WTC11 (cell line): Measurements from ENCODE around the gene CSTA.

ENCODE experiments used
- ELF4 ChIP-seq: sonication (generic); formaldehyde crosslinking; IDR thresholded peaks from 2 replicates; pipeline ENCODE4 v1.8.1; 2022; ENCODE audit warnings: low read depth, mild to moderate bottlenecking, moderate library complexity, missing genetic modification reagents
- FOXJ3 ChIP-seq: sonication (generic); formaldehyde crosslinking; IDR thresholded peaks from 2 replicates; pipeline ENCODE4 v1.9.0; 2021; ENCODE audit warnings: missing genetic modification reagents, mild to moderate bottlenecking, borderline replicate concordance
- NFYB ChIP-seq: sonication (generic); formaldehyde crosslinking; conservative IDR thresholded peaks from 2 replicates; pipeline ENCODE4 v1.8.0; 2022; ENCODE audit warnings: low read depth, missing genetic modification reagents
- NR3C1 ChIP-seq: sonication (generic); formaldehyde crosslinking; conservative IDR thresholded peaks from 2 replicates; pipeline ENCODE4 v1.8.1; 2023; ENCODE audit warnings: low read depth, mild to moderate bottlenecking, missing genetic modification reagents
- TF ChIP-seq, protein P1 (sequence below): sonication (generic); formaldehyde crosslinking; IDR thresholded peaks from 2 replicates; pipeline ENCODE4 v1.8.1; 2023; ENCODE audit warnings: mild to moderate bottlenecking, missing genetic modification reagents, moderate library complexity
- TF ChIP-seq, protein P2 (sequence below): sonication (generic); formaldehyde crosslinking; IDR thresholded peaks from 2 replicates; pipeline ENCODE4 v1.8.1; 2023; ENCODE audit warnings: mild to moderate bottlenecking, moderate library complexity, missing genetic modification reagents
- TF ChIP-seq, protein P3 (sequence below): fragments of 200-600 bp; IDR thresholded peaks from 2 replicates; pipeline ENCODE4 v1.8.0; 2022; ENCODE audit warnings: antibody characterized with exemption
- TF ChIP-seq, protein P4 (sequence below): fragments of 250-450 bp; sonication (Bioruptor Pico); IDR thresholded peaks from 2 replicates; pipeline ENCODE4 v1.9.0; 2021; ENCODE audit warnings: mild to moderate bottlenecking
- TF ChIP-seq, protein P5 (sequence below): sonication (generic); formaldehyde crosslinking; IDR thresholded peaks from 2 replicates; pipeline ENCODE4 v1.8.1; 2022; ENCODE audit warnings: missing genetic modification reagents, borderline replicate concordance
- TF ChIP-seq, protein P6 (sequence below): sonication (generic); formaldehyde crosslinking; conservative IDR thresholded peaks from 2 replicates; pipeline ENCODE4 v1.8.1; 2023; ENCODE audit warnings: mild to moderate bottlenecking, low read depth, missing genetic modification reagents, moderate library complexity
- TF ChIP-seq, protein P7 (sequence below): sonication (generic); formaldehyde crosslinking; IDR thresholded peaks from 2 replicates; pipeline ENCODE4 v1.8.0; 2022; ENCODE audit warnings: mild to moderate bottlenecking, missing genetic modification reagents

DNA sequence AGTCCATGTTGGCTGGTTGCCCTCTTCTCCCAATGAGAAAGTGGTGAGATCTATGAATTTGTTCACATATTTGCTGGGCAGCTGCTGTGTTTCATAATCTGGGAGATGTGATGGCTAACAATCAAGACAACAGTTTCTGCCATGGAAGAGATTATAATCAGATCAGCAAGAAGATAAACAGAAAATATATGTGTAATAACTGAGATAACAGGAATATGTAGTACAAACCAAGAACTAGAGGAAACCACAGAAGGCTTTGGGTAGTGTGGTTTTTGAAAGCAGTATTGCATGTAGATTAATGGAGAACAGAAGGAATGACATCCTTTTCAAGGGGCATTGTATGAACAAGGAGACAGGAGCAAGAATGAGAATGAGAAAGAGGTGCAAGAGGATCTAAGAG lies 12.2 kb upstream of the CSTA start:
- TF ChIP-seq, protein P1, sequence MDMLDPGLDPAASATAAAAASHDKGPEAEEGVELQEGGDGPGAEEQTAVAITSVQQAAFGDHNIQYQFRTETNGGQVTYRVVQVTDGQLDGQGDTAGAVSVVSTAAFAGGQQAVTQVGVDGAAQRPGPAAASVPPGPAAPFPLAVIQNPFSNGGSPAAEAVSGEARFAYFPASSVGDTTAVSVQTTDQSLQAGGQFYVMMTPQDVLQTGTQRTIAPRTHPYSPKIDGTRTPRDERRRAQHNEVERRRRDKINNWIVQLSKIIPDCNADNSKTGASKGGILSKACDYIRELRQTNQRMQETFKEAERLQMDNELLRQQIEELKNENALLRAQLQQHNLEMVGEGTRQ (CRISPR knock-in tag) = no peak
- TF ChIP-seq, protein P2, sequence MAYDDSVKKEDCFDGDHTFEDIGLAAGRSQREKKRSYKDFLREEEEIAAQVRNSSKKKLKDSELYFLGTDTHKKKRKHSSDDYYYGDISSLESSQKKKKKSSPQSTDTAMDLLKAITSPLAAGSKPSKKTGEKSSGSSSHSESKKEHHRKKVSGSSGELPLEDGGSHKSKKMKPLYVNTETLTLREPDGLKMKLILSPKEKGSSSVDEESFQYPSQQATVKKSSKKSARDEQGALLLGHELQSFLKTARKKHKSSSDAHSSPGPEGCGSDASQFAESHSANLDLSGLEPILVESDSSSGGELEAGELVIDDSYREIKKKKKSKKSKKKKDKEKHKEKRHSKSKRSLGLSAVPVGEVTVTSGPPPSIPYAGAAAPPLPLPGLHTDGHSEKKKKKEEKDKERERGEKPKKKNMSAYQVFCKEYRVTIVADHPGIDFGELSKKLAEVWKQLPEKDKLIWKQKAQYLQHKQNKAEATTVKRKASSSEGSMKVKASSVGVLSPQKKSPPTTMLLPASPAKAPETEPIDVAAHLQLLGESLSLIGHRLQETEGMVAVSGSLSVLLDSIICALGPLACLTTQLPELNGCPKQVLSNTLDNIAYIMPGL (CRISPR knock-in tag) = no peak
- TF ChIP-seq, protein P3, sequence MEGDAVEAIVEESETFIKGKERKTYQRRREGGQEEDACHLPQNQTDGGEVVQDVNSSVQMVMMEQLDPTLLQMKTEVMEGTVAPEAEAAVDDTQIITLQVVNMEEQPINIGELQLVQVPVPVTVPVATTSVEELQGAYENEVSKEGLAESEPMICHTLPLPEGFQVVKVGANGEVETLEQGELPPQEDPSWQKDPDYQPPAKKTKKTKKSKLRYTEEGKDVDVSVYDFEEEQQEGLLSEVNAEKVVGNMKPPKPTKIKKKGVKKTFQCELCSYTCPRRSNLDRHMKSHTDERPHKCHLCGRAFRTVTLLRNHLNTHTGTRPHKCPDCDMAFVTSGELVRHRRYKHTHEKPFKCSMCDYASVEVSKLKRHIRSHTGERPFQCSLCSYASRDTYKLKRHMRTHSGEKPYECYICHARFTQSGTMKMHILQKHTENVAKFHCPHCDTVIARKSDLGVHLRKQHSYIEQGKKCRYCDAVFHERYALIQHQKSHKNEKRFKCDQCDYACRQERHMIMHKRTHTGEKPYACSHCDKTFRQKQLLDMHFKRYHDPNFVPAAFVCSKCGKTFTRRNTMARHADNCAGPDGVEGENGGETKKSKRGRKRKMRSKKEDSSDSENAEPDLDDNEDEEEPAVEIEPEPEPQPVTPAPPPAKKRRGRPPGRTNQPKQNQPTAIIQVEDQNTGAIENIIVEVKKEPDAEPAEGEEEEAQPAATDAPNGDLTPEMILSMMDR = no peak
- no peak for TF ChIP-seq NR3C1 (CRISPR knock-in tag)
- no peak for TF ChIP-seq FOXJ3 (CRISPR knock-in tag)
- TF ChIP-seq, protein P4, sequence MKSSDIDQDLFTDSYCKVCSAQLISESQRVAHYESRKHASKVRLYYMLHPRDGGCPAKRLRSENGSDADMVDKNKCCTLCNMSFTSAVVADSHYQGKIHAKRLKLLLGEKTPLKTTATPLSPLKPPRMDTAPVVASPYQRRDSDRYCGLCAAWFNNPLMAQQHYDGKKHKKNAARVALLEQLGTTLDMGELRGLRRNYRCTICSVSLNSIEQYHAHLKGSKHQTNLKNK (CRISPR knock-in tag) = no peak
- TF ChIP-seq ELF4 (CRISPR knock-in tag) = no peak
- TF ChIP-seq NFYB (CRISPR knock-in tag) = no peak
- TF ChIP-seq, protein P5, sequence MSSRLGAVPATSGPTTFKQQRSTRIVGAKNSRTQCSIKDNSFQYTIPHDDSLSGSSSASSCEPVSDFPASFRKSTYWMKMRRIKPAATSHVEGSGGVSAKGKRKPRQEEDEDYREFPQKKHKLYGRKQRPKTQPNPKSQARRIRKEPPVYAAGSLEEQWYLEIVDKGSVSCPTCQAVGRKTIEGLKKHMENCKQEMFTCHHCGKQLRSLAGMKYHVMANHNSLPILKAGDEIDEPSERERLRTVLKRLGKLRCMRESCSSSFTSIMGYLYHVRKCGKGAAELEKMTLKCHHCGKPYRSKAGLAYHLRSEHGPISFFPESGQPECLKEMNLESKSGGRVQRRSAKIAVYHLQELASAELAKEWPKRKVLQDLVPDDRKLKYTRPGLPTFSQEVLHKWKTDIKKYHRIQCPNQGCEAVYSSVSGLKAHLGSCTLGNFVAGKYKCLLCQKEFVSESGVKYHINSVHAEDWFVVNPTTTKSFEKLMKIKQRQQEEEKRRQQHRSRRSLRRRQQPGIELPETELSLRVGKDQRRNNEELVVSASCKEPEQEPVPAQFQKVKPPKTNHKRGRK (CRISPR knock-in tag) = no peak
- TF ChIP-seq, protein P6, sequence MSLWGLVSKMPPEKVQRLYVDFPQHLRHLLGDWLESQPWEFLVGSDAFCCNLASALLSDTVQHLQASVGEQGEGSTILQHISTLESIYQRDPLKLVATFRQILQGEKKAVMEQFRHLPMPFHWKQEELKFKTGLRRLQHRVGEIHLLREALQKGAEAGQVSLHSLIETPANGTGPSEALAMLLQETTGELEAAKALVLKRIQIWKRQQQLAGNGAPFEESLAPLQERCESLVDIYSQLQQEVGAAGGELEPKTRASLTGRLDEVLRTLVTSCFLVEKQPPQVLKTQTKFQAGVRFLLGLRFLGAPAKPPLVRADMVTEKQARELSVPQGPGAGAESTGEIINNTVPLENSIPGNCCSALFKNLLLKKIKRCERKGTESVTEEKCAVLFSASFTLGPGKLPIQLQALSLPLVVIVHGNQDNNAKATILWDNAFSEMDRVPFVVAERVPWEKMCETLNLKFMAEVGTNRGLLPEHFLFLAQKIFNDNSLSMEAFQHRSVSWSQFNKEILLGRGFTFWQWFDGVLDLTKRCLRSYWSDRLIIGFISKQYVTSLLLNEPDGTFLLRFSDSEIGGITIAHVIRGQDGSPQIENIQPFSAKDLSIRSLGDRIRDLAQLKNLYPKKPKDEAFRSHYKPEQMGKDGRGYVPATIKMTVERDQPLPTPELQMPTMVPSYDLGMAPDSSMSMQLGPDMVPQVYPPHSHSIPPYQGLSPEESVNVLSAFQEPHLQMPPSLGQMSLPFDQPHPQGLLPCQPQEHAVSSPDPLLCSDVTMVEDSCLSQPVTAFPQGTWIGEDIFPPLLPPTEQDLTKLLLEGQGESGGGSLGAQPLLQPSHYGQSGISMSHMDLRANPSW = no peak
- TF ChIP-seq, protein P7, sequence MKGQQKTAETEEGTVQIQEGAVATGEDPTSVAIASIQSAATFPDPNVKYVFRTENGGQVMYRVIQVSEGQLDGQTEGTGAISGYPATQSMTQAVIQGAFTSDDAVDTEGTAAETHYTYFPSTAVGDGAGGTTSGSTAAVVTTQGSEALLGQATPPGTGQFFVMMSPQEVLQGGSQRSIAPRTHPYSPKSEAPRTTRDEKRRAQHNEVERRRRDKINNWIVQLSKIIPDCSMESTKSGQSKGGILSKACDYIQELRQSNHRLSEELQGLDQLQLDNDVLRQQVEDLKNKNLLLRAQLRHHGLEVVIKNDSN (CRISPR knock-in tag) = no peak
